Suprapubic skin (tissue), 3 donors: ENCODE results near the gene MAD1L1.

Source experiments
- EP300 ChIP-seq: sonication (generic); formaldehyde crosslinking; IDR thresholded peaks from one replicate; pipeline ENCODE4 v1.6.1; 2017; ENCODE audit warnings: antibody characterized with exemption
- POLR2A ChIP-seq, 2 donors: fragments of 450-650 bp; IDR thresholded peaks; one replicate each; pipeline ENCODE4 v1.6.1; 2017; ENCODE audit warnings: antibody characterized with exemption in 2 of 2, mild to moderate bottlenecking in 2 of 2, moderate library complexity in 2 of 2
- TF ChIP-seq, protein P1 (sequence below), 2 donors: fragments of 200-600 bp in 1 of 2; fragments of 450-650 bp in 1 of 2; sonication (generic) in 1 of 2; IDR thresholded peaks; one replicate each; pipeline ENCODE4 v1.5.1; 2016 to 2019; ENCODE audit warnings: antibody characterized with exemption in 2 of 2, mild to moderate bottlenecking in 1 of 2, moderate library complexity in 1 of 2

DNA sequence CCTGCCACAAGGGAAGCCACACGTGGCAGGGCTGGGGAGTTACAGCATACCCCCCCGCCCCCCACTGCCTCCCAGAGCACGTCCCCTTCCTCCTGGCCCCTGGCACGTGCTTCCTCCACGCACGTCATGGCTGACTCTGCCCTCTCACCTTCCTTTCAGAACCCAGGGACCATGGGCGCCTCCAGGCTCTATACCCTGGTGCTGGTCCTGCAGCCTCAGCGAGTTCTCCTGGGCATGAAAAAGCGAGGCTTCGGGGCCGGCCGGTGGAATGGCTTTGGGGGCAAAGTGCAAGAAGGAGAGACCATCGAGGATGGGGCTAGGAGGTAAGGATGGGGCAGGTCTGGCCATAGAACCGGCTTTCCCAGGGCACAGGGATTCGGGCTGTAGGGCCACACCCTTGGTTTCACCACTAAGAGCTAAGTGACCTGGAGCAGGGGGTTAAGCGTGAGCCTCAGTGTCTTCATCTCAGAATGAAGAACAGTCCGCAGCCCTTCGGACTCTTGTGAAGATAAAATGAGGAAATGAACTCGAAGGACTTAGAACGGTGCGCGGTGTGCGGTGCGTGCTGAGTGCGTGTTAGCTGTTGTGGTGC is 11.8 kb upstream of the MAD1L1 start:
- TF ChIP-seq EP300: no peak
- TF ChIP-seq, protein P1, sequence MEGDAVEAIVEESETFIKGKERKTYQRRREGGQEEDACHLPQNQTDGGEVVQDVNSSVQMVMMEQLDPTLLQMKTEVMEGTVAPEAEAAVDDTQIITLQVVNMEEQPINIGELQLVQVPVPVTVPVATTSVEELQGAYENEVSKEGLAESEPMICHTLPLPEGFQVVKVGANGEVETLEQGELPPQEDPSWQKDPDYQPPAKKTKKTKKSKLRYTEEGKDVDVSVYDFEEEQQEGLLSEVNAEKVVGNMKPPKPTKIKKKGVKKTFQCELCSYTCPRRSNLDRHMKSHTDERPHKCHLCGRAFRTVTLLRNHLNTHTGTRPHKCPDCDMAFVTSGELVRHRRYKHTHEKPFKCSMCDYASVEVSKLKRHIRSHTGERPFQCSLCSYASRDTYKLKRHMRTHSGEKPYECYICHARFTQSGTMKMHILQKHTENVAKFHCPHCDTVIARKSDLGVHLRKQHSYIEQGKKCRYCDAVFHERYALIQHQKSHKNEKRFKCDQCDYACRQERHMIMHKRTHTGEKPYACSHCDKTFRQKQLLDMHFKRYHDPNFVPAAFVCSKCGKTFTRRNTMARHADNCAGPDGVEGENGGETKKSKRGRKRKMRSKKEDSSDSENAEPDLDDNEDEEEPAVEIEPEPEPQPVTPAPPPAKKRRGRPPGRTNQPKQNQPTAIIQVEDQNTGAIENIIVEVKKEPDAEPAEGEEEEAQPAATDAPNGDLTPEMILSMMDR (IDR thresholded peaks at IDR 0.05): no peak
- TF ChIP-seq POLR2A (IDR thresholded peaks at IDR 0.05): no peak
